ENCODE results near the gene NPAS2.

The NPAS2 gene

GRCh38 chr2:100976061-100976460, 156.1 kb downstream of the NPAS2 start:
- TF ChIP-seq CTCF (IDR thresholded peaks at IDR 0.05; ENCODE audit: control insufficient read depth, extremely low read depth, insufficient read depth), result no peak
- no peak for DNase-seq (ENCODE audit: low read depth)
- H3K4me3 ChIP-seq (ENCODE audit: low read depth, low read length), result no peak overlapping the region

- TF ChIP-seq CTCF (IDR thresholded peaks at IDR 0.05; ENCODE audit: control insufficient read depth, extremely low read depth, insufficient read depth), result no peak
- H3K4me3 ChIP-seq (ENCODE audit: low read depth, low read length), result no peak overlapping the region
- no peak for DNase-seq (ENCODE audit: low read depth)
Observed at GRCh38 chr2:100976645-100977391, 156.9 kb downstream of the NPAS2 start.

GRCh38 chr2:100977511-100977910, 157.6 kb downstream of the NPAS2 start:
- H3K4me3 ChIP-seq (ENCODE audit: low read depth, low read length), result no peak overlapping the region
- TF ChIP-seq CTCF (IDR thresholded peaks at IDR 0.05; ENCODE audit: control insufficient read depth, extremely low read depth, insufficient read depth), result no peak
- no peak for DNase-seq (ENCODE audit: low read depth)

GRCh38 chr2:100978582-100979191, 158.7 kb downstream of the NPAS2 start:
- no peak for DNase-seq (ENCODE audit: low read depth)
- no peak overlapping the region for H3K4me3 ChIP-seq (ENCODE audit: low read depth, low read length)
- no peak for TF ChIP-seq CTCF (IDR thresholded peaks at IDR 0.05; ENCODE audit: control insufficient read depth, extremely low read depth, insufficient read depth)

- no peak for DNase-seq (ENCODE audit: low read depth)
- TF ChIP-seq CTCF (IDR thresholded peaks at IDR 0.05; ENCODE audit: control insufficient read depth, extremely low read depth, insufficient read depth), result no peak
- no peak overlapping the region for H3K4me3 ChIP-seq (ENCODE audit: low read depth, low read length)
Observed at GRCh38 chr2:100980046-100980445, 160.1 kb downstream of the NPAS2 start.

GRCh38 chr2:100981011-100981410, 161.1 kb downstream of the NPAS2 start:
- H3K4me3 ChIP-seq (ENCODE audit: low read depth, low read length), result no peak overlapping the region
- no peak for DNase-seq (ENCODE audit: low read depth)
- TF ChIP-seq CTCF (IDR thresholded peaks at IDR 0.05; ENCODE audit: control insufficient read depth, extremely low read depth, insufficient read depth), result no peak

All from LNCaP clone FGC (cell line).